K562 (cell line): ENCODE results near the gene ZC3H10. TPM values are rescaled to one million over a fixed set of nuclear protein-coding genes. Genes with fewer than 3 reads are reported as not detected.

Source experiments
- ARNT ChIP-seq, 2 experiments: fragments of 450-650 bp; IDR thresholded peaks; 2 replicates each; pipeline ENCODE4 v1.6.1; 2016; ENCODE audit warnings: mild to moderate bottlenecking in 1 of 2
- ESRRA ChIP-seq: fragments of 450-650 bp; IDR thresholded peaks from 2 replicates; pipeline ENCODE4 v1.6.1; 2014; ENCODE audit warnings: low read depth, mild to moderate bottlenecking, moderate library complexity, borderline replicate concordance
- EWSR1 ChIP-seq: fragments of 450-650 bp; IDR thresholded peaks from 2 replicates; pipeline ENCODE4 v1.6.1; 2018; ENCODE audit warnings: borderline replicate concordance, mild to moderate bottlenecking, low read depth, moderate library complexity; ENCODE audit not compliant: partially characterized antibody
- GABPA ChIP-seq: fragments of 200-800 bp; sonication (Bioruptor generic); conservative IDR thresholded peaks from 2 replicates; pipeline ENCODE4 v1.6.1; 2016; ENCODE audit warnings: low read depth, missing genetic modification characterization, missing compliant biosample characterization
- GTF2F1 ChIP-seq: IDR thresholded peaks from 2 replicates; pipeline ENCODE4 v1.6.1; 2011; ENCODE audit warnings: low read depth, low read length, improper control_type of control experiment
- GTF3C2 ChIP-seq: IDR thresholded peaks from 3 replicates; pipeline ENCODE4 v1.6.1; 2011; ENCODE audit warnings: borderline replicate concordance, mild to moderate bottlenecking, moderate library complexity; ENCODE audit not compliant: insufficient read length; ENCODE audit errors: extremely low read depth
- HCFC1 ChIP-seq: IDR thresholded peaks from 2 replicates; pipeline ENCODE4 v1.6.1; 2012; ENCODE audit warnings: low read depth, low read length, improper control_type of control experiment
- MCM7 ChIP-seq, 2 experiments: fragments of 450-650 bp; IDR thresholded peaks; 2 replicates each; pipeline ENCODE4 v1.6.1; 2016 to 2018
- NCOA4 ChIP-seq: fragments of 450-650 bp; IDR thresholded peaks from 2 replicates; pipeline ENCODE4 v1.6.1; 2018; ENCODE audit warnings: mild to moderate bottlenecking; ENCODE audit not compliant: partially characterized antibody
- NFYB ChIP-seq: IDR thresholded peaks from 2 replicates; pipeline ENCODE4 v1.6.1; 2011; ENCODE audit warnings: mild to moderate bottlenecking, moderate library complexity; ENCODE audit not compliant: insufficient read length; ENCODE audit errors: extremely low read depth
- NR2F6 ChIP-seq: fragments of 450-650 bp; formaldehyde crosslinking; IDR thresholded peaks from 2 replicates; pipeline ENCODE4 v1.4.0; 2020; ENCODE audit warnings: mild to moderate bottlenecking
- PCBP2 ChIP-seq: fragments of 200-400 bp; formaldehyde crosslinking; IDR thresholded peaks from 2 replicates; pipeline ENCODE4 v1.6.1; 2018; ENCODE audit warnings: low read length, low read depth, mild to moderate bottlenecking, moderate library complexity; ENCODE audit not compliant: poor library complexity, severe bottlenecking
- PHF20 ChIP-seq: fragments of 450-650 bp; IDR thresholded peaks from 2 replicates; pipeline ENCODE4 v1.6.1; 2018; ENCODE audit not compliant: partially characterized antibody
- PRMT5 ChIP-seq: sonication (generic); formaldehyde crosslinking; IDR thresholded peaks from 2 replicates; pipeline ENCODE4 v1.5.0; 2020; ENCODE audit warnings: missing genetic modification reagents
- RB1 ChIP-seq: fragments of 450-650 bp; IDR thresholded peaks from 2 replicates; pipeline ENCODE4 v1.6.1; 2017; ENCODE audit warnings: low read depth, mild to moderate bottlenecking
- RBM39 ChIP-seq: fragments of 200-400 bp; formaldehyde crosslinking; optimal IDR thresholded peaks from 2 replicates; pipeline ENCODE3; 2018; ENCODE audit warnings: low read depth, low read length
- SAFB2 ChIP-seq: fragments of 200-400 bp; formaldehyde crosslinking; IDR thresholded peaks from 2 replicates; pipeline ENCODE4 v1.6.1; 2018; ENCODE audit warnings: borderline replicate concordance, low read length, low read depth, moderate library complexity; ENCODE audit not compliant: severe bottlenecking
- SMARCE1 ChIP-seq: fragments of 450-650 bp; IDR thresholded peaks from 2 replicates; pipeline ENCODE4 v1.7.1; 2016; ENCODE audit warnings: mild to moderate bottlenecking
- SREBF1 ChIP-seq: fragments of 150-350 bp; IDR thresholded peaks from 2 replicates; pipeline ENCODE4 v1.6.1; 2014; ENCODE audit warnings: antibody characterized with exemption, low read depth, low read length, borderline replicate concordance
- TRIM28 ChIP-seq: fragments of 450-650 bp; IDR thresholded peaks from 2 replicates; pipeline ENCODE4 v1.6.1; 2017
- YY1 ChIP-seq, 3 experiments: IDR thresholded peaks; 2 replicates each; pipeline ENCODE4 v1.6.1; 2011; ENCODE audit warnings: low read length in 2 of 3, mild to moderate bottlenecking in 2 of 3, moderate library complexity in 2 of 3, borderline replicate concordance in 1 of 3, control low read depth in 1 of 3, low read depth in 1 of 3; ENCODE audit not compliant: insufficient read depth in 3 of 3, insufficient replicate concordance in 2 of 3, control insufficient read depth in 1 of 3, insufficient read length in 1 of 3; ENCODE audit errors: extremely low read depth in 1 of 3
- ZBTB7A ChIP-seq: IDR thresholded peaks from 2 replicates; pipeline ENCODE4 v1.6.1; 2011; ENCODE audit warnings: low read depth, mild to moderate bottlenecking, low read length, moderate library complexity, borderline replicate concordance; ENCODE audit not compliant: control insufficient read depth
- ZFP36 ChIP-seq: fragments of 150-350 bp; IDR thresholded peaks from 2 replicates; pipeline ENCODE4 v1.6.1; 2018; ENCODE audit warnings: low read length, low read depth; ENCODE audit not compliant: partially characterized antibody
- ZNF124 ChIP-seq: sonication (generic); formaldehyde crosslinking; IDR thresholded peaks from 2 replicates; pipeline ENCODE4 v1.8.1; 2022; ENCODE audit warnings: missing genetic modification reagents
- ZNF512 ChIP-seq: IDR thresholded peaks from 2 replicates; pipeline ENCODE4 v1.6.1; 2016; ENCODE audit warnings: missing genetic modification characterization, missing compliant biosample characterization
- ZNF766 ChIP-seq: fragments of 200-800 bp; sonication (Bioruptor generic); conservative IDR thresholded peaks from 2 replicates; pipeline ENCODE4 v1.6.1; 2016; ENCODE audit warnings: missing genetic modification characterization, missing compliant biosample characterization
- ZNF785 ChIP-seq: fragments of 250-450 bp; sonication (Bioruptor Pico); IDR thresholded peaks from 2 replicates; pipeline ENCODE4 v1.4.0; 2020; ENCODE audit warnings: mild to moderate bottlenecking
- polyA plus RNA-seq, 8 experiments: library from polyadenylated mRNA; depleted of rRNA in 4 of 8; stranded (reverse) in 5 of 8; unstranded in 3 of 8; fragments of >200 nt; fragmentation: Nextera tagmentation in 2 of 8; fragmentation: Illumina TruSeq in 1 of 8; extraction: Ambion mirVana in 2 of 8; extraction: Trizol in 1 of 8; gene quantifications; 2 replicates each; pipeline versions ENCODE4 v1.2.1 to v1.2.3, GENCODE V29; 2011 to 2014; ENCODE audit warnings: inconsistent platforms in 1 of 8, missing spikeins in 1 of 8
- total RNA-seq, 7 experiments: library from RNA; depleted of rRNA in 6 of 7; stranded (reverse); fragments of >200 nt in 6 of 7; fragmentation: Illumina TruSeq in 2 of 7; extraction: Trizol in 2 of 7; gene quantifications; 2 replicates each; pipeline versions ENCODE4 v1.2.1 to v1.2.3, GENCODE V29; 2011 to 2021; ENCODE audit warnings: low replicate concordance in 1 of 7

ZC3H10 gene
- total and polyA plus RNA-seq, 9 of the 15 experiments (the other 6 are each of a cell fraction or from before 2014, with no cell fraction given), result 0.31 to 4.1 (median 1.6) TPM

- no peak for TF ChIP-seq MCM7 (IDR thresholded peaks at IDR 0.05)
- TF ChIP-seq ZNF785 (CRISPR knock-in tag), result no peak
- TF ChIP-seq SMARCE1, result no peak
- no peak for TF ChIP-seq ZNF124 (CRISPR knock-in tag)
- peak; percentile 49 for TF ChIP-seq ZFP36
- TF ChIP-seq ZNF512 (tag), result no peak
- TF ChIP-seq HCFC1, result 0 out of 2 replicates have a peak, but pooled peaks have one; percentile 13
- TF ChIP-seq SAFB2, result no peak
- TF ChIP-seq SREBF1, result no peak
- peak; percentile 33; the same call in 1 of the 2 replicates for TF ChIP-seq TRIM28
- TF ChIP-seq RB1, result peak; percentile 39; the same call in 1 of the 2 replicates
- no peak for TF ChIP-seq PCBP2
- TF ChIP-seq ZNF766, result no peak
- no peak for TF ChIP-seq GTF3C2
- TF ChIP-seq YY1 (IDR thresholded peaks at IDR 0.05; ENCODE audit: borderline replicate concordance in 1 of 3, control insufficient read depth in 1 of 3, extremely low read depth in 1 of 3, insufficient read depth in 3 of 3, insufficient read length in 1 of 3, insufficient replicate concordance in 2 of 3, low read depth in 1 of 3, low read length in 2 of 3), result no peak
- 0 out of 2 replicates have a peak, but pooled peaks have one; percentile 45 for TF ChIP-seq ESRRA
- no peak for TF ChIP-seq NR2F6 (CRISPR knock-in tag)
- TF ChIP-seq GABPA (tag), result no peak
- no peak for TF ChIP-seq PRMT5 (CRISPR knock-in tag)
- TF ChIP-seq GTF2F1, result no peak
- peak; percentile 47; the same call in 1 of the 2 replicates for TF ChIP-seq ZBTB7A
- no peak for TF ChIP-seq ARNT (IDR thresholded peaks at IDR 0.05)
- TF ChIP-seq PHF20, result no peak
- TF ChIP-seq NFYB, result no peak
- TF ChIP-seq EWSR1, result no peak
- TF ChIP-seq RBM39, result no peak
- no peak for TF ChIP-seq NCOA4
Measured at GRCh38 chr12:56119361-56119796, 1.3 kb downstream of the ZC3H10 start (continued).
